ENCODE results near the gene GRK4.

DNA sequence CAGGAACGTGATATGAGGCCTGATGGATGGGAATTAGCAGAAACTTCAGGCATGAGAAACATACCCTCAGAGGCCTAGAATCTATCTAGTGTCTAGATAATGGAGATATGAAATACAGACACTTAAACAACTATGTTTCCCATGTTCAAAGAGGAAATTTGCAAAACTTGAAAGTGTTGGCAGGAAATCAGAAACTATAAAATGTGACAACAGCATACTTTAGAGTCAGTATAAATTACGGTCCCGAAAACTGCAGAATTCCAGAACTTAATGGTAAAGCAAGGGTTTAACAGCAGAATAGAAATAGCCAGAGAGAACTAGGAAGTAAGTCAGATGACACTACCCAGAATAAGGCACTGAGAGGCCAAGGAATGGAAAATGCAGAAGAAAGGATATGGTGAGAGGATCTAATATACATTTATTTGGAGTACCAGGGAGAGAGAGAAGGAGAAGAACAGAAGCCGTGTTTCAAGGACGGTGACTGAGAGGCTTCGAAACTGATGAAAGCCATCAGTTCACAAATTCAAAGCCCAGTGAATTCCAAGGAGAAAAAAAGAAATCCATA, 103.5 kb downstream of the GRK4 start:
- TF ChIP-seq CBX3 (IDR thresholded peaks at IDR 0.05; ENCODE audit: low read depth) (no peak), SIN3A (IDR thresholded peaks at IDR 0.05; ENCODE audit: low read depth) (no peak), TCF7L2 (IDR thresholded peaks at IDR 0.05; ENCODE audit: borderline replicate concordance, extremely low read depth, insufficient read depth, insufficient read length) (no peak), EZH2 (IDR thresholded peaks at IDR 0.05) (no peak), EZH2phosphoT487 (IDR thresholded peaks at IDR 0.05; ENCODE audit: borderline replicate concordance) (no peak), JUND (IDR thresholded peaks at IDR 0.05) (no peak), RAD21 (IDR thresholded peaks at IDR 0.05; ENCODE audit: low read depth) (no peak), POLR2A (IDR thresholded peaks at IDR 0.05; ENCODE audit: borderline replicate concordance, extremely low read depth, insufficient read depth, insufficient read length) (no peak)
- TF ChIP-seq, protein P1, sequence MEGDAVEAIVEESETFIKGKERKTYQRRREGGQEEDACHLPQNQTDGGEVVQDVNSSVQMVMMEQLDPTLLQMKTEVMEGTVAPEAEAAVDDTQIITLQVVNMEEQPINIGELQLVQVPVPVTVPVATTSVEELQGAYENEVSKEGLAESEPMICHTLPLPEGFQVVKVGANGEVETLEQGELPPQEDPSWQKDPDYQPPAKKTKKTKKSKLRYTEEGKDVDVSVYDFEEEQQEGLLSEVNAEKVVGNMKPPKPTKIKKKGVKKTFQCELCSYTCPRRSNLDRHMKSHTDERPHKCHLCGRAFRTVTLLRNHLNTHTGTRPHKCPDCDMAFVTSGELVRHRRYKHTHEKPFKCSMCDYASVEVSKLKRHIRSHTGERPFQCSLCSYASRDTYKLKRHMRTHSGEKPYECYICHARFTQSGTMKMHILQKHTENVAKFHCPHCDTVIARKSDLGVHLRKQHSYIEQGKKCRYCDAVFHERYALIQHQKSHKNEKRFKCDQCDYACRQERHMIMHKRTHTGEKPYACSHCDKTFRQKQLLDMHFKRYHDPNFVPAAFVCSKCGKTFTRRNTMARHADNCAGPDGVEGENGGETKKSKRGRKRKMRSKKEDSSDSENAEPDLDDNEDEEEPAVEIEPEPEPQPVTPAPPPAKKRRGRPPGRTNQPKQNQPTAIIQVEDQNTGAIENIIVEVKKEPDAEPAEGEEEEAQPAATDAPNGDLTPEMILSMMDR (IDR thresholded peaks at IDR 0.05 in 2 of 3, conservative IDR thresholded peaks at IDR 0.05 in 1 of 3; ENCODE audit: borderline replicate concordance in 1 of 3, insufficient read depth in 1 of 3, low read depth in 2 of 3, low read length in 2 of 3): no peak
- TF ChIP-seq, protein P2, sequence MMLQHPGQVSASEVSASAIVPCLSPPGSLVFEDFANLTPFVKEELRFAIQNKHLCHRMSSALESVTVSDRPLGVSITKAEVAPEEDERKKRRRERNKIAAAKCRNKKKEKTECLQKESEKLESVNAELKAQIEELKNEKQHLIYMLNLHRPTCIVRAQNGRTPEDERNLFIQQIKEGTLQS (IDR thresholded peaks at IDR 0.05): no peak
- TF ChIP-seq, protein P3, sequence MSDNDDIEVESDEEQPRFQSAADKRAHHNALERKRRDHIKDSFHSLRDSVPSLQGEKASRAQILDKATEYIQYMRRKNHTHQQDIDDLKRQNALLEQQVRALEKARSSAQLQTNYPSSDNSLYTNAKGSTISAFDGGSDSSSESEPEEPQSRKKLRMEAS (IDR thresholded peaks at IDR 0.05): no peak
